Spleen (tissue), 7 donors: ENCODE results near the gene PPM1H.
"Not testable (repeated sequence)": the region's sequence is repeated elsewhere in the genome, so short reads cannot be mapped to it uniquely, and the experiment has no call there.

ENCODE experiments used
- CTCF ChIP-seq, 11 experiments: fragments of 200-600 bp in 7 of 11; fragments of 450-650 bp in 4 of 11; sonication (generic) in 4 of 11; IDR thresholded peaks in 8 of 11; conservative IDR thresholded peaks in 3 of 11; 1 replicate in 7 of 11; 2 replicates in 4 of 11; pipeline versions ENCODE4 v1.4.0 to v1.8.0; 2016 to 2021; ENCODE audit warnings: antibody characterized with exemption in 11 of 11, inconsistent platforms in 4 of 11, mild to moderate bottlenecking in 1 of 11
- POLR2A ChIP-seq, 3 donors: fragments of 450-650 bp; IDR thresholded peaks; one replicate each; pipeline ENCODE4 v1.5.1; 2017; ENCODE audit warnings: antibody characterized with exemption in 3 of 3, mild to moderate bottlenecking in 1 of 3
- POLR2AphosphoS5 ChIP-seq, 3 donors: sonication (generic); formaldehyde crosslinking; IDR thresholded peaks; one replicate each; pipeline ENCODE4 v1.5.1; 2017; ENCODE audit warnings: antibody characterized with exemption in 3 of 3
- donor health status: DM: no; HTN: no; CAD: no; lungs with moderate emphysema.
- donor health status: DM: no; HTN: no; CAD: no.
- donor health status: DM: no; HTN: no; CAD: no.

- TF ChIP-seq CTCF (IDR thresholded peaks at IDR 0.05 in 8 of 11, conservative IDR thresholded peaks at IDR 0.05 in 3 of 11); POLR2AphosphoS5 (IDR thresholded peaks at IDR 0.05); POLR2A (IDR thresholded peaks at IDR 0.05): not testable (repeated sequence)
These were observed 30.8 kb upstream of the PPM1H start for GRCh38 chr12:62965700-62966099.
